T-helper 2 cell treated with Interferon-gamma antibody and Interleukin-4, amounts not matched to agents 5 μg/mL and 100 μg/mL, for 36 hours (primary cell): Measurements from ENCODE around the gene SLC30A7.
"Not testable (repeated sequence)": the region's sequence is repeated elsewhere in the genome, so short reads cannot be mapped to it uniquely, and the experiment has no call there.

ENCODE experiments used
- DNase-seq: peaks from one replicate; pipeline ENCODE4 v3.0.0; 2021; ENCODE audit warnings: low spot score
- H3K27ac Mint-ChIP-seq: one replicate; pipeline ENCODE4 v1.8.0; 2021; ENCODE audit warnings: mild to moderate bottlenecking, mixed read lengths
- H3K27me3 Mint-ChIP-seq: one replicate; pipeline ENCODE4 v1.8.0; 2021; ENCODE audit warnings: low read depth, mixed read lengths
- H3K36me3 Mint-ChIP-seq: one replicate; pipeline ENCODE4 v1.8.0; 2021; ENCODE audit warnings: low read depth, mixed read lengths
- H3K4me1 Mint-ChIP-seq: one replicate; pipeline ENCODE4 v1.8.0; 2021; ENCODE audit warnings: low read depth, mixed read lengths
- H3K4me3 Mint-ChIP-seq: one replicate; pipeline ENCODE4 v1.8.0; 2022; ENCODE audit warnings: mild to moderate bottlenecking, moderate library complexity, mixed read lengths
- H3K9me3 Mint-ChIP-seq: one replicate; pipeline ENCODE4 v1.8.0; 2021; ENCODE audit warnings: mixed read lengths

Gene SLC30A7, protein sequence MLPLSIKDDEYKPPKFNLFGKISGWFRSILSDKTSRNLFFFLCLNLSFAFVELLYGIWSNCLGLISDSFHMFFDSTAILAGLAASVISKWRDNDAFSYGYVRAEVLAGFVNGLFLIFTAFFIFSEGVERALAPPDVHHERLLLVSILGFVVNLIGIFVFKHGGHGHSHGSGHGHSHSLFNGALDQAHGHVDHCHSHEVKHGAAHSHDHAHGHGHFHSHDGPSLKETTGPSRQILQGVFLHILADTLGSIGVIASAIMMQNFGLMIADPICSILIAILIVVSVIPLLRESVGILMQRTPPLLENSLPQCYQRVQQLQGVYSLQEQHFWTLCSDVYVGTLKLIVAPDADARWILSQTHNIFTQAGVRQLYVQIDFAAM

DNA sequence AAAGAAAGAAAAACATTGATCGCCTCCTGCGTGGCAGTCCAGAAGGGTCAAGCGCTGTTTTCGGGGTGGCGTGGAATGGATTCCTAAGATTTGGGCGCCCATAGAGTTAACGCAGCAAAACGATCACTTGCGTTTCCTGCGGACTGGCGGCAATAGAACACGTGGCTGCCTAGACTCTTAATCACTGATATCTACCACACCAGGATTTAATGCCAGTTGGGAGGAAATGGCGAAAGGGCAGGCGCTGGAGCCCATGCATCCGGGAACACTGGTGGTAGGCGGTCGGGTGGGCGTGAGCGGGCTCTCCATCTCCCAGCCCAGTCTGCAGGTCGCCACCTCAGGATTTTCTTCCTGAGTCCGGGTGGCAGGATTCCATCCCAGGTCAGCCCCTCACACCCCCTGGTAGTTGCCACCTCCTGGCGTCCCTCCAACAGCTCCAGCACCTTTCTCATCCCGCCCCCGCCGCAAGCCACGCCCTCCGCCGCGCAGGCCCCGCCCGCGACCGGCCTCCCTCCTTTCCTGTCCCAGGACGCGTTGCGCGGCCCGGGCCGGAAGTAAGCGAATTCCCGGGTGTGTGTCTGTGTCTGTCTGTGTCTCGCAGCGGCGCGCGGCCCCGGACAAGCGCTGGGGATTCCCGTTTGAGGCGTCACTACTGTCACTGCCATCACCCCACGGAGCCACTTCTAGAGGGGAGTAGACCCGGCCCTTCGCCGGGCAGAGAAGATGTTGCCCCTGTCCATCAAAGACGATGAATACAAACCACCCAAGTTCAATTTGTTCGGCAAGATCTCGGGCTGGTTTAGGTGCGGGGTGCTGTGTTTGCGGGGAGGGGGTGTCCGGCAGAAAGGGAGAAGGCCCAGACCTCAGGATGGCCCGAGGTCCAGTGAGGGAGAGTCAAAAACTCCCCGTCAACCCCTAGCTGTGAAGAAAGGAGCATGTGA is at the start of gene SLC30A7:
Gene SLC30A7, plus strand, starts transcription at position 551 of the 941 bp plus-strand sequence. Its CDS starts 173 bp downstream, at position 724.
- peaks cover 43% of the 10 kb centered on the region for H3K4me1 Mint-ChIP-seq
- peaks cover 30% of the 10 kb centered on the region for H3K36me3 Mint-ChIP-seq
- DNase-seq = peak; percentile 96
- peaks cover 7% of the 10 kb centered on the region for H3K9me3 Mint-ChIP-seq
- peak within 1 kb of the TSS; percentile 97 for H3K4me3 Mint-ChIP-seq
- H3K27ac Mint-ChIP-seq = peak within 1 kb of the TSS; percentile 98
- H3K27me3 Mint-ChIP-seq = no peaks in the 10 kb centered on the region

DNA sequence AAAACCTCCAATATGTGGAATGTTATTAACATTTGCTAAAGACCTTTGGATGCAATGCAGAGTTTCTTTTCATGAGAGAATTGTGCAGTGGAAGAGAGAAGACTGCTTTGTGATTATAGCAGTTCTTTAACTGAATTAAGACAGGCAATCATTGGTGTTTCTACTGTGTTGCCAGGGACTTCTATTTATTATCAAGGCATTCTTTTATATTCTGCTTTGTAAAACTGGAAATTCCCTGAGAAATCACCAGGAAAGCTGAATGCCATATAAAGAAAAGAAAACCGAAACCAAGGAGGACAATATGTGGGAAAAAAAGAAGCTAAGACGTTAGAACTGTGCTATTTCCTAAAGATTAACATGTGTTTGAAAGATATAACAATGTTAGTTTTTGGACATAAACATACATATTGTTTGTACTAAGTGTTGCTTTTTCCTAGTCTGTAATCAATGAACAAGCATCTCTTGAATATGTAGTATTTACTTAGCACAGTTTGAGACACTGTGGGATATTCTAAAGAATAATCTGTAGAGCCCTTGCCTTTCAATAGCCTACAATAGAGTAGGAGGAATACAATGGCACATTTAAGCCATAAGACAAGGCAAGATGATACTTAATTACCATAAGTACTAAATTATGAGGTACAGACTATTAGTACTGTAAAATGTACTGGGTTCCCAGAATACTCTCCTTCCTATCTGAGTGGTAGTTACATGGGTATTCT is 48.4 kb upstream of the SLC30A7 start:
- Mint-ChIP-seq H3K27ac (no peak overlapping the region), H3K36me3 (no peaks in the 10 kb centered on the region), H3K4me3 (no peak overlapping the region), H3K27me3 (peaks cover 35% of the 10 kb centered on the region), H3K9me3 (no peaks in the 10 kb centered on the region), H3K4me1 (no peaks in the 10 kb centered on the region)
- no peak for DNase-seq

- Mint-ChIP-seq H3K36me3 (no peaks in the 10 kb centered on the region), H3K4me3 (no peak overlapping the region), H3K27me3 (peaks cover 28% of the 10 kb centered on the region), H3K27ac (no peak overlapping the region), H3K9me3 (no peaks in the 10 kb centered on the region), H3K4me1 (no peaks in the 10 kb centered on the region)
- DNase-seq = no peak
Measured at GRCh38 chr1:100851726-100852125, 44.2 kb upstream of the SLC30A7 start.

- no peaks in the 10 kb centered on the region for H3K9me3 Mint-ChIP-seq
- H3K27ac Mint-ChIP-seq = no peak overlapping the region
- H3K36me3 Mint-ChIP-seq = no peaks in the 10 kb centered on the region
- H3K4me1 Mint-ChIP-seq = no peaks in the 10 kb centered on the region
- DNase-seq = no peak
- no peak overlapping the region for H3K4me3 Mint-ChIP-seq
- peaks cover 27% of the 10 kb centered on the region for H3K27me3 Mint-ChIP-seq
Measured at GRCh38 chr1:100852976-100853375, 42.9 kb upstream of the SLC30A7 start.

DNA sequence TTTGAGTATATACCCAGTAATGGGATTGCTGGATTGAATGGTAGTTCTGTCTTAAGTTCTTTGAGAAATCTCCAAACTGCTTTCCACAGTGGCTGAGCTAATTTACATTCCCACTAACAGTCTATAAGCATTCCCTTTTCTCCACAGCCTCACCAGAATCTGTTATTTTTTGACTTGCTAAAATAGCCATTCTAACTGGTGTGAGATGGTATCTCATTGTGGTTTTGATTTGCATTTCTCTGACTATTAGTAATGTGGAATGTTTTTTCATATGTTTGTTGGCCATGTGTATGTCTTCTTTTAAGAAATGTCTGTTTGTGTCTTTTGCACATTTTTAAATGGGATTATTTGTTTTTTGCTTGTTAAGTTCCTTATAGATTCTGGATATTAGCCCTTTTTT is 40.8 kb upstream of the SLC30A7 start:
- DNase-seq, H3K4me3 Mint-ChIP-seq, H3K9me3 Mint-ChIP-seq, H3K27ac Mint-ChIP-seq, H3K4me1 Mint-ChIP-seq, H3K36me3 Mint-ChIP-seq: not testable (repeated sequence)
- H3K27me3 Mint-ChIP-seq = peaks cover 16% of the 10 kb centered on the region

DNA sequence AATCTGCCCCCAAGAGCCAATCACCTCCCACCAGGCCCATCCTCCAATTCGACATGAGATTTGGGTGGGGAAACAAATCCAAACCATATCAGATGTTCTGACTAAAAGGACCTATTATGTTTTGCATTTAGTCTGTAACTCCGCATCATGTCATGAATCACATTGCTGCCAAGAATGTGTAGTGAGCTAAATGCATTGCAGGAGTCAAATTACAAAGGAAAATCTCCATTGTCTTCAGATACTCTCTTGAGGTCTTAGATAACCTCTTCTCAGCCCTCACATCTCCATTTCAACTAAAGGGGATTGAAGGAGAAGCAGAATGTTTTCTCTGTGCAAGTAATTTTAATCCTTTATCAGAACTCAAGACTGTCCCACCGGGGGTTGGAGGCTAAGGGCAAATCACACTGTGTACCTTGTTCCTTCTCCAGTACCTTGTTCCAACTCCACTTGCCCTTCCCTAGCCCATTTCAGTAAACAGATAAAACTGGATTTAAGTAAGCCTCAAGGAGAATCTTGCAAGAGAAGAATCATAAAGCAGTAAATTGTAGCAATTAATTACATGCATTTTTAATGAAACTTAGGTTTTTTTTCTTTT is 35.4 kb upstream of the SLC30A7 start:
- H3K9me3 Mint-ChIP-seq = no peaks in the 10 kb centered on the region
- H3K27ac Mint-ChIP-seq = no peak overlapping the region
- DNase-seq = no peak
- no peaks in the 10 kb centered on the region for H3K4me1 Mint-ChIP-seq
- H3K36me3 Mint-ChIP-seq = no peaks in the 10 kb centered on the region
- H3K27me3 Mint-ChIP-seq = peaks cover 6% of the 10 kb centered on the region
- H3K4me3 Mint-ChIP-seq = no peak overlapping the region

- no peaks in the 10 kb centered on the region for H3K9me3 Mint-ChIP-seq
- H3K27ac Mint-ChIP-seq = no peak overlapping the region
- H3K4me3 Mint-ChIP-seq = no peak overlapping the region
Measured at GRCh38 chr1:100861379-100861778, 34.5 kb upstream of the SLC30A7 start.

DNA sequence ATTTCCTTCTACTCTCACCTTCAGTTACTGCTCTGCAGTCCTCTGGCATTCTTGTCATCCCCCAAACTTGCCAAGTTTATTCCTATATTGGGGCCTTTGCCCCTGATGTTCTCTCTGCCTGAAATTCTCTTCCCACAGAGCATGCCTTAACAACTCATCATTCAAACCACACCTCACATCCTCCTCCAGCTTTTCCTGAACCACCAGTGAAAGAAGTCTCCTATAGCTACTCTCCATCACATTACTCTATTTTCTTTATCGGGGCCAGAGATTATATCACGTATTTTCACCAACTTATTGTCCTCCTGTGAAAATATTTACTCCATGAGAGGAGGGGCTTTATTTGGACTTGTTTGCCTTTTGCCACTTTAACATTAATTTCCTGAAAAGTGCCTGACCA is 33.3 kb upstream of the SLC30A7 start:
- no peak for DNase-seq

More at GRCh38 chr1:100861379-100861778, 34.5 kb upstream of the SLC30A7 start:
- DNase-seq = no peak
- Mint-ChIP-seq H3K27me3 (peaks cover 6% of the 10 kb centered on the region), H3K4me1 (no peaks in the 10 kb centered on the region), H3K36me3 (no peaks in the 10 kb centered on the region)

DNA sequence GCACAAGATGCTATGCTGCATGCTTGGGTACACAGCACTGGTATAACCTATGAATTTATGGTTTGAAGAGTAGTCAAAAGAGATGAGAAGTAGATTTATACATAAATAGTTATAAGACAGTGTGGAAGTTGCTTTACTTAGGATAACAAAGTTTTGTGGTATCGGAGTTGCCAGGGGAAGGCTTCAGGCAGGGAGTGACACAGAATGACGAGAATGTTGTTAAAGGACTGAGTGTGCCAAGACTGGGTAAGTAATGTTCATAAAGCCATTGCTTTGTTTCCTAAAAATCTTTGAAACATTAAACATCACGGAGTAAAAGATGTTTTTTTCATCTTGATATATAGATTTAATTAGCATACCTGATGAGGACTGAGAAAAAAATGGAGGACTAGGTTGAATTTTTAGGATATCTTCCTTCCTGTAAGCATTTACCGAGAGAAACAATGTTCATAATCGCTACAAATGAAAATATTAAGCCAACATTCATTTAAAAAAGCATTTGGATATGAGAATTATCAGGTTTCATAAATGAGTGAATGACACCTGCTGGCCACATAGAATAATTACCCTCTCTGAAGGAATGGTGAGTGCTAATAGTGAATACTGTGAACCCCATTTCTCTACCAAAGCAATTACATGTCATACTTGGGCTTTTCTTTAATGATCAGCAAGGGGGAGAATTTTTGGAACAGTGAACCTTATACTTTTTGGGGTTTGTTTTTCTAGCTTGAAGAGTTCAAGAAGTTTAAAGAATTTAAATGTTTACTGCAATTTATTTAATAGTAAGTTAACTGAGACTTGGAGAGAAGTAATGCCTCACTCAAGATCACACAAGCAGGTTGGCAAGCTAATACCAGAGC is 29.6 kb upstream of the SLC30A7 start:
- H3K27me3 Mint-ChIP-seq = peaks cover 3% of the 10 kb centered on the region
- DNase-seq = no peak
- H3K4me1 Mint-ChIP-seq = peaks cover 1% of the 10 kb centered on the region

More for the DNA sequence above, 33.3 kb upstream of the SLC30A7 start:
- Mint-ChIP-seq H3K4me3 (no peak overlapping the region), H3K4me1 (no peaks in the 10 kb centered on the region), H3K27me3 (peaks cover 9% of the 10 kb centered on the region), H3K36me3 (no peaks in the 10 kb centered on the region), H3K27ac (no peak overlapping the region), H3K9me3 (no peaks in the 10 kb centered on the region)

GRCh38 chr1:100866901-100867206 is 29.0 kb upstream of the SLC30A7 start:
- Mint-ChIP-seq H3K27ac (no peak overlapping the region), H3K36me3 (no peaks in the 10 kb centered on the region), H3K4me3 (no peak overlapping the region), H3K9me3 (no peaks in the 10 kb centered on the region), H3K27me3 (peaks cover 3% of the 10 kb centered on the region), H3K4me1 (peaks cover 1% of the 10 kb centered on the region)
- DNase-seq = no peak

More for the DNA sequence above, 29.6 kb upstream of the SLC30A7 start:
- no peak overlapping the region for H3K4me3 Mint-ChIP-seq
- no peaks in the 10 kb centered on the region for H3K9me3 Mint-ChIP-seq
- H3K36me3 Mint-ChIP-seq = no peaks in the 10 kb centered on the region
- no peak overlapping the region for H3K27ac Mint-ChIP-seq

DNA sequence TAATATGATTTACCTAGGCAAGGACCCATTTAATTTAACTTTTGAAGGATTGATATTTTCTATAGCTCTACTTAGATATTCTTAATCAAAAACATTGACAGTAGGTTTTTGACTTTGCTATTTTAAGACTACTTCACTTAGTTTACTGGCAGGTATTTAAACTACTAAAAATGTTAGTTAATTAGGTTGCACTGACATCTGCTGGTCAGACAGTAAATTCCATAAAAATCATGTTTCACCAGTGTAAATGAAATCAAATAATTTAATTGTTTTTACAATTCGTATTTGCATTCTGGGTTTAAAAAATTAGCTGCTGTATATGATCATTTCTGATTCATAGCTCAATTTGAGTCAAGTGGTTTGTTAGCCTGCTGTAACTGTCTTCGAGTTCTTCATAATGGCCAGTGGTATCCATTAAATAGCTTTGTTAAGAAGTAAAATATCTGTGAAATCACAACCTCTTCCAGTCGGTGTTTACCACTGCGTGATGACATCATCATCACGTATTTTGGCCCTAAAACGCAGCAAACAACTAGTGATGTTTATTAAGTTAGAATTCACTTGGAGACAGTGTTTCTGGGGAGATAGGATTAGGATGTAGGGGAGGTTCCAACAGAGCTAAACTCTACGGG is 27.4 kb upstream of the SLC30A7 start:
- H3K9me3 Mint-ChIP-seq = no peaks in the 10 kb centered on the region
- peaks cover 1% of the 10 kb centered on the region for H3K4me1 Mint-ChIP-seq
- DNase-seq = no peak
- no peak overlapping the region for H3K27ac Mint-ChIP-seq
- no peak overlapping the region for H3K4me3 Mint-ChIP-seq
- H3K27me3 Mint-ChIP-seq = peaks cover 5% of the 10 kb centered on the region
- H3K36me3 Mint-ChIP-seq = no peaks in the 10 kb centered on the region

DNA sequence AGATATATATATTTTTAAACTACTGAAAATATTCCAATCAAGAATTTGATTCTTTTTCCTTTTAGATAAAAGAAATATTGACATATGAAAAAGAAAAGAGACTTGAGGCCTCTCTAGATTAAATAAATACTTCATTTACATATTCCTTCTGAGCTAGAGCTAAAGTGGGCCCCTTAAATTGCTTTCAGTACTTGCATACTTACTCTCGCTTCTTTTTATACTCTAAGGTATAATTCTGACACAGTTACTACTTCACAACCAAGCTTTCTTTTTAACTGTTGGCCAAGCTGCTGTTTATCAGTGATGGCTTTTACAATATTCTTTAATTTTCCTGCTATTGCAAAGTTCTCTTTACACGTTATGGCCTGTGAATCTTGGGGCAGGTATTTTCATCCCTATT is 25.9 kb upstream of the SLC30A7 start:
- no peak overlapping the region for H3K27ac Mint-ChIP-seq
- H3K4me3 Mint-ChIP-seq = no peak overlapping the region
- H3K36me3 Mint-ChIP-seq = no peaks in the 10 kb centered on the region
- no peak for DNase-seq
- H3K9me3 Mint-ChIP-seq = no peaks in the 10 kb centered on the region
- peaks cover 1% of the 10 kb centered on the region for H3K4me1 Mint-ChIP-seq
- H3K27me3 Mint-ChIP-seq = peaks cover 5% of the 10 kb centered on the region
